ENCODE measurements around the gene CSGALNACT2. TPM values are rescaled to one million over a fixed set of nuclear protein-coding genes. Genes with fewer than 3 reads are reported as not detected.
A peak's percentile ranks its signal among the peaks of the same experiment; 100 is the strongest.
"Not testable (repeated sequence)": the region's sequence is repeated elsewhere in the genome, so short reads cannot be mapped to it uniquely, and the experiment has no call there.

CSGALNACT2 gene
- polyA plus RNA-seq, 1 of the 3 experiments (the other 2 are of a cell fraction) = 11.5 TPM

DNA sequence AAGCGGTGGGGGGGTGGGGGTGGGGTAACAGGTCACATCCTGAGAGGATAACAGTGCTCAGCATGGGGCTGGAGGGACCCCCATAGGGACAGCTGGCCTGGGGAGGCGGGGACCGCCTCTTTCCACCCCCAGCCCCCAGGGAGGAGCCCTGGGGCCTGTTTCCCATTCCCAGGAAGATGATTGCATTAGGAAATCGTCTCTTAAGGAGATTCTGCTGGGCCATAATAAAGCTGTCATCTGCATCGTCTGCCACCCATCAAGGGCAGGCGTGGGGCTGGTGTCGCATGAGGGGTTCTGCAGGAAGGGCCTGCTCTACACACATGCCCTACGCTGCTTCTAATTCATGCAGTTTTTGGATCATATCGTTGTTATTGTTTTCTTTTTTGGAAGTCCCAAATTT, 44.2 kb upstream of the CSGALNACT2 start:
- Histone ChIP-seq H3K9ac (no peak overlapping the region), H3K27me3 (ENCODE audit: insufficient read depth) (no peaks in the 10 kb centered on the region), H3K9me2 (no peaks in the 10 kb centered on the region), H4K20me1 (ENCODE audit: insufficient read depth) (no peaks in the 10 kb centered on the region), H3K27ac (ENCODE audit: low read depth in 2 of 2, low read length in 1 of 2) (peak overlapping the region in 1 of 2 experiments; percentile 51; a peak in 1 of 4 replicates), H3K4me3 (ENCODE audit: low read depth in 2 of 2, low read length in 1 of 2) (no peak overlapping the region; a peak in 1 of 4 replicates), H3K4me1 (ENCODE audit: control insufficient read depth in 1 of 2, insufficient read depth in 2 of 2, low read depth in 1 of 2, low read length in 1 of 2) (peaks cover 0 to 82% of the 10 kb centered on the region in 2 experiments; a peak in 2 of 4 replicates), H3K9me3 (no peaks in the 10 kb centered on the region), H3F3A (replicated peaks; ENCODE audit: insufficient read depth) (no peaks in the 10 kb centered on the region), H2AFZ (ENCODE audit: low read depth) (no peak overlapping the region), H3K4me2 (no peak overlapping the region), H3K36me3 (replicated peaks in 1 of 2; ENCODE audit: control insufficient read depth in 1 of 2, insufficient read depth in 2 of 2, low read length in 1 of 2) (no peaks in the 10 kb centered on the region), H3K79me2 (ENCODE audit: insufficient read depth) (no peaks in the 10 kb centered on the region)
- ChIA-PET POLR2A (interaction anchor here (0.6 to 3.1 kb wide), 6 partner anchors 9 to 123 kb away, joined by 3 to 17 read pairs (median 5); no protein-coding TSS in a partner anchor), CTCF (interaction anchor here (0.6 to 4.9 kb wide), 14 partner anchors 9 to 227 kb away, joined by 3 to 53 read pairs (median 4); no protein-coding TSS in a partner anchor)
- peak in 1 of 2 experiments; percentile 69; a peak in 1 of 4 replicates for TF ChIP-seq EP300 (IDR thresholded peaks at IDR 0.05; ENCODE audit: borderline replicate concordance in 1 of 2, low read depth in 1 of 2, low read length in 1 of 2)
- no peak for TF ChIP-seq FOSL2 (IDR thresholded peaks at IDR 0.05; ENCODE audit: borderline replicate concordance, low read depth)
- TF ChIP-seq, protein P1, sequence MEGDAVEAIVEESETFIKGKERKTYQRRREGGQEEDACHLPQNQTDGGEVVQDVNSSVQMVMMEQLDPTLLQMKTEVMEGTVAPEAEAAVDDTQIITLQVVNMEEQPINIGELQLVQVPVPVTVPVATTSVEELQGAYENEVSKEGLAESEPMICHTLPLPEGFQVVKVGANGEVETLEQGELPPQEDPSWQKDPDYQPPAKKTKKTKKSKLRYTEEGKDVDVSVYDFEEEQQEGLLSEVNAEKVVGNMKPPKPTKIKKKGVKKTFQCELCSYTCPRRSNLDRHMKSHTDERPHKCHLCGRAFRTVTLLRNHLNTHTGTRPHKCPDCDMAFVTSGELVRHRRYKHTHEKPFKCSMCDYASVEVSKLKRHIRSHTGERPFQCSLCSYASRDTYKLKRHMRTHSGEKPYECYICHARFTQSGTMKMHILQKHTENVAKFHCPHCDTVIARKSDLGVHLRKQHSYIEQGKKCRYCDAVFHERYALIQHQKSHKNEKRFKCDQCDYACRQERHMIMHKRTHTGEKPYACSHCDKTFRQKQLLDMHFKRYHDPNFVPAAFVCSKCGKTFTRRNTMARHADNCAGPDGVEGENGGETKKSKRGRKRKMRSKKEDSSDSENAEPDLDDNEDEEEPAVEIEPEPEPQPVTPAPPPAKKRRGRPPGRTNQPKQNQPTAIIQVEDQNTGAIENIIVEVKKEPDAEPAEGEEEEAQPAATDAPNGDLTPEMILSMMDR (IDR thresholded peaks at IDR 0.05) = no peak
- TF ChIP-seq MXI1 (IDR thresholded peaks at IDR 0.05; ENCODE audit: low read depth, low read length) = peak; percentile 86
- peak; percentile 76 for DNase-seq
- 55% methylated on average over 7 of the region's 9 CpGs for WGBS (ENCODE audit: low lambda C conversion rate)

DNA sequence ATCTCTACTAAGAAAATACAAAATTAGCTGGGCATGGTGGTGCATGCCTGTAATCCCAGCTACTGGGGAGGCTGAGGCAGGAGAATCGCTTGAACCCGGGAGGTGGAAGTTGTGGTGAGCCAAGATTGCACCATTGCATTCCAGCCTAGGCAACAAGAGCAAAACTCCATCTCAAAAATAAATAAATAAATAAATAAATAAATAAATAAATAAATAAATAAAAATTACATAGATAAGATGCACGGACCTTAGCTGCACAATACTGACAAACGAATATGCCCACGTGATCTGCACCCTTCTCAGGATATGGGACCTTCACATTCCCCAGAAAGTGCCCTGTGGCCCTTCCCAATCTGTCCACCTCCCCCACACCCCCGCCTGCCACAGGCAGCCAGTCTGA, 38.9 kb upstream of the CSGALNACT2 start:
- WGBS (ENCODE audit: low lambda C conversion rate) = 74% methylated on average over 6 of the region's 6 CpGs
- H3K27me3 ChIP-seq (ENCODE audit: insufficient read depth); H3K9me2 ChIP-seq; H3K9me3 ChIP-seq; H3K79me2 ChIP-seq (ENCODE audit: insufficient read depth); H3K9ac ChIP-seq; H2AFZ ChIP-seq (ENCODE audit: low read depth); H3F3A ChIP-seq (replicated peaks; ENCODE audit: insufficient read depth); POLR2A ChIA-PET; H3K36me3 ChIP-seq (replicated peaks in 1 of 2; ENCODE audit: control insufficient read depth in 1 of 2, insufficient read depth in 2 of 2, low read length in 1 of 2); H3K4me2 ChIP-seq; DNase-seq; H4K20me1 ChIP-seq (ENCODE audit: insufficient read depth); H3K4me3 ChIP-seq (ENCODE audit: low read depth in 2 of 2, low read length in 1 of 2): not testable (repeated sequence)
- Histone ChIP-seq H3K27ac (ENCODE audit: low read depth in 2 of 2, low read length in 1 of 2) (peak overlapping the region in 1 of 2 experiments; percentile 63; a peak in 2 of 4 replicates), H3K4me1 (ENCODE audit: control insufficient read depth in 1 of 2, insufficient read depth in 2 of 2, low read depth in 1 of 2, low read length in 1 of 2) (peaks cover 0 to 72% of the 10 kb centered on the region in 2 experiments; a peak in 2 of 4 replicates)
- CTCF ChIA-PET = interaction anchor here (0.6 to 1.4 kb wide), 4 partner anchors 16 to 232 kb away, joined by 3 to 5 read pairs (median 4); no protein-coding TSS in a partner anchor

DNA sequence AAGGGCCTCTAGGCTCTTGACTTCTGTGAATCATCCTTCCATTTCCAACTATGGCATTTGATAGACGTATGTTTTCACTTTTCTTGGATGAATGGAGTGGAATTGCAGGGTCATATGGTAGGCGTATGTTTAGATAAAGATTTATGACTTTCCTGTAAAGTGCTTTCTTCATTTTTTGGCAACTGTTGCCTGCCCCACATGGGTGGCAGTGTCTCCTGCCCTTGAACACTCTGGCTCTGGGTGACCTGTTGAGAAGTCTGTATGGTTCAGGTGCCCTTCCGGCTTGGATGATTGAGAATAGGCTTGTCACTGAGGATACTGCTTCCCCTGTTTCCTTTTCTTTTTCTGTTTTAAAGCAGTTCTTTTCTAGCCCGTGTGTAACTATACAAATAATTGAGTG, 38.3 kb upstream of the CSGALNACT2 start:
- Histone ChIP-seq H3K27me3 (ENCODE audit: insufficient read depth) (no peaks in the 10 kb centered on the region), H3K36me3 (replicated peaks in 1 of 2; ENCODE audit: control insufficient read depth in 1 of 2, insufficient read depth in 2 of 2, low read length in 1 of 2) (no peaks in the 10 kb centered on the region), H3K4me2 (no peak overlapping the region), H3K9me2 (no peaks in the 10 kb centered on the region), H2AFZ (ENCODE audit: low read depth) (no peak overlapping the region), H3K9ac (no peak overlapping the region), H4K20me1 (ENCODE audit: insufficient read depth) (no peaks in the 10 kb centered on the region), H3K4me3 (ENCODE audit: low read depth in 2 of 2, low read length in 1 of 2) (no peak overlapping the region; a peak in 1 of 4 replicates), H3F3A (replicated peaks; ENCODE audit: insufficient read depth) (no peaks in the 10 kb centered on the region), H3K9me3 (no peaks in the 10 kb centered on the region), H3K27ac (ENCODE audit: low read depth in 2 of 2, low read length in 1 of 2) (peak overlapping the region in 1 of 2 experiments; percentile 63; a peak in 2 of 4 replicates), H3K4me1 (ENCODE audit: control insufficient read depth in 1 of 2, insufficient read depth in 2 of 2, low read depth in 1 of 2, low read length in 1 of 2) (peaks cover 0 to 71% of the 10 kb centered on the region in 2 experiments; a peak in 2 of 4 replicates), H3K79me2 (ENCODE audit: insufficient read depth) (no peaks in the 10 kb centered on the region)
- DNase-seq = peak; percentile 57
- POLR2A ChIA-PET = no interaction called here
- WGBS (ENCODE audit: low lambda C conversion rate) = 53% methylated on average over 4 of the region's 4 CpGs
- TF ChIP-seq SMC3 (IDR thresholded peaks at IDR 0.05; ENCODE audit: low read depth, low read length) = no peak
- TF ChIP-seq FOXM1 (IDR thresholded peaks at IDR 0.05; ENCODE audit: low read depth) = no peak
- TF ChIP-seq, protein P2, sequence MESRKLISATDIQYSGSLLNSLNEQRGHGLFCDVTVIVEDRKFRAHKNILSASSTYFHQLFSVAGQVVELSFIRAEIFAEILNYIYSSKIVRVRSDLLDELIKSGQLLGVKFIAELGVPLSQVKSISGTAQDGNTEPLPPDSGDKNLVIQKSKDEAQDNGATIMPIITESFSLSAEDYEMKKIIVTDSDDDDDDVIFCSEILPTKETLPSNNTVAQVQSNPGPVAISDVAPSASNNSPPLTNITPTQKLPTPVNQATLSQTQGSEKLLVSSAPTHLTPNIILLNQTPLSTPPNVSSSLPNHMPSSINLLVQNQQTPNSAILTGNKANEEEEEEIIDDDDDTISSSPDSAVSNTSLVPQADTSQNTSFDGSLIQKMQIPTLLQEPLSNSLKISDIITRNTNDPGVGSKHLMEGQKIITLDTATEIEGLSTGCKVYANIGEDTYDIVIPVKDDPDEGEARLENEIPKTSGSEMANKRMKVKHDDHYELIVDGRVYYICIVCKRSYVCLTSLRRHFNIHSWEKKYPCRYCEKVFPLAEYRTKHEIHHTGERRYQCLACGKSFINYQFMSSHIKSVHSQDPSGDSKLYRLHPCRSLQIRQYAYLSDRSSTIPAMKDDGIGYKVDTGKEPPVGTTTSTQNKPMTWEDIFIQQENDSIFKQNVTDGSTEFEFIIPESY (IDR thresholded peaks at IDR 0.05; ENCODE audit: borderline replicate concordance, low read depth) = no peak
- TF ChIP-seq, protein P3, sequence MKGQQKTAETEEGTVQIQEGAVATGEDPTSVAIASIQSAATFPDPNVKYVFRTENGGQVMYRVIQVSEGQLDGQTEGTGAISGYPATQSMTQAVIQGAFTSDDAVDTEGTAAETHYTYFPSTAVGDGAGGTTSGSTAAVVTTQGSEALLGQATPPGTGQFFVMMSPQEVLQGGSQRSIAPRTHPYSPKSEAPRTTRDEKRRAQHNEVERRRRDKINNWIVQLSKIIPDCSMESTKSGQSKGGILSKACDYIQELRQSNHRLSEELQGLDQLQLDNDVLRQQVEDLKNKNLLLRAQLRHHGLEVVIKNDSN (IDR thresholded peaks at IDR 0.05; ENCODE audit: borderline replicate concordance, low read depth) = no peak
- no peak for TF ChIP-seq FOXJ3 (CRISPR knock-in tag; IDR thresholded peaks at IDR 0.05)
- 0 out of 4 replicates have a peak, but pooled peaks of 1 of the 2 experiments have one; percentile 50 for TF ChIP-seq EP300 (IDR thresholded peaks at IDR 0.05; ENCODE audit: borderline replicate concordance in 1 of 2, low read depth in 1 of 2, low read length in 1 of 2)
- TF ChIP-seq MXI1 (IDR thresholded peaks at IDR 0.05; ENCODE audit: low read depth, low read length) = peak; percentile 87
- TF ChIP-seq NFIC (IDR thresholded peaks at IDR 0.05; ENCODE audit: borderline replicate concordance) = no peak
- no peak for TF ChIP-seq RXRA (IDR thresholded peaks at IDR 0.05; ENCODE audit: borderline replicate concordance, low read depth)
- no peak for TF ChIP-seq TEAD4 (IDR thresholded peaks at IDR 0.05; ENCODE audit: borderline replicate concordance, insufficient read depth)
- TF ChIP-seq RCOR1 (IDR thresholded peaks at IDR 0.05; ENCODE audit: low read length) = peak; percentile 28; the same call in 1 of the 2 replicates
- CTCF ChIA-PET = interaction anchor here (0.6 to 5.4 kb wide), 4 partner anchors 18 to 234 kb away, joined by 3 to 32 read pairs (median 4); no protein-coding TSS in a partner anchor

Data from SK-N-SH (cell line).